Measurements from ENCODE around the gene CXCR4. TPM values are rescaled to one million over a fixed set of nuclear protein-coding genes. Genes with fewer than 3 reads are reported as not detected.

CXCR4 gene
- total RNA-seq, 2 donors from 2014 or later: 3.6 to 10.5 TPM

DNA sequence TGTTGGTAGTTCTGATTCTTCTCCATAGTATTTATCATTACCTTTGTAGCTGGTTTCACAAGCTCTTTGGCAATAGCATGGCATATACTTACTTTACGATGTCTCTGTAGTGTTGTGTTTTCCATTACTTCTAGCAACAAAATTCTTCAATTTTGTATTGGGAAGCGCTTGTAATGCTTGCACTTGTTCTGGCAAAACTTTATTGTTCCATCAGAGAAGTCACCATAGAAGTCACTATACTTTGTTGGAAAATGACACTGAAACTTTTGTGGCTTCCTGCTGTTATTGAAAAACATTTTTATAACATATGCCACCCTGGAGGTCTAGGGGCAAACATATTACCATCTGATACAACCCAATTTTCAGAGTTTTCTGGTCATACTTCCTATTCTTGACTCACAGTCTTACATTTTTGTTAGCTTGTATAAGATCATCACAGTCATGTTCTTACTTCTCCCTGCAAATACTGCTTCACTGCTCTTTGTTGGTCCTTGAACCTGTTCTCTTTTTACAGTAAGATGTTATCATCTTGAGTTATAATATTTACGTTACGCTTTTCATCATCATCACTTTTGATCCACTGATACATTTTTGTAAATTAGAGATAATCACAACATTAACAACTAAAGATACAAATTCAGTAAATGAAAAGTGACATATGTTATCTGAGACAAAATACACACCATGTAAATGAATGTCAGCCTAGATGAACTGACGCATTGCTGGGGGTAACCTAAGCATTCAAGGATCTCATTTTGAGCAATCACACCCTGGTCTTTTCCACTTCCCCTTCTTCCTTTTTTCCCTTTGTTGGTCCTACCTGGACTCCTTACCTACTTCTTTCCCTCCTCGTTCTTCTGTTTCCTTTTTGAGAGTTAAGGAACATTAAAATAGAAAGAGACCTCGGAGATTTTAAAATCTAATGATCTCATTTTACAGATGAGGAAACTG is 33.3 kb upstream of the CXCR4 start:
- Histone ChIP-seq H3K4me3 (no peak overlapping the region), H3K36me3 (no peaks in the 10 kb centered on the region), H3K9ac (ENCODE audit: low read depth in 2 of 2, low read length in 2 of 2) (no peak overlapping the region), H3K9me3 (no peaks in the 10 kb centered on the region), H3K27ac (no peak overlapping the region), H3K27me3 (no peaks in the 10 kb centered on the region), H3K4me1 (no peaks in the 10 kb centered on the region)
- TF ChIP-seq, protein P1, sequence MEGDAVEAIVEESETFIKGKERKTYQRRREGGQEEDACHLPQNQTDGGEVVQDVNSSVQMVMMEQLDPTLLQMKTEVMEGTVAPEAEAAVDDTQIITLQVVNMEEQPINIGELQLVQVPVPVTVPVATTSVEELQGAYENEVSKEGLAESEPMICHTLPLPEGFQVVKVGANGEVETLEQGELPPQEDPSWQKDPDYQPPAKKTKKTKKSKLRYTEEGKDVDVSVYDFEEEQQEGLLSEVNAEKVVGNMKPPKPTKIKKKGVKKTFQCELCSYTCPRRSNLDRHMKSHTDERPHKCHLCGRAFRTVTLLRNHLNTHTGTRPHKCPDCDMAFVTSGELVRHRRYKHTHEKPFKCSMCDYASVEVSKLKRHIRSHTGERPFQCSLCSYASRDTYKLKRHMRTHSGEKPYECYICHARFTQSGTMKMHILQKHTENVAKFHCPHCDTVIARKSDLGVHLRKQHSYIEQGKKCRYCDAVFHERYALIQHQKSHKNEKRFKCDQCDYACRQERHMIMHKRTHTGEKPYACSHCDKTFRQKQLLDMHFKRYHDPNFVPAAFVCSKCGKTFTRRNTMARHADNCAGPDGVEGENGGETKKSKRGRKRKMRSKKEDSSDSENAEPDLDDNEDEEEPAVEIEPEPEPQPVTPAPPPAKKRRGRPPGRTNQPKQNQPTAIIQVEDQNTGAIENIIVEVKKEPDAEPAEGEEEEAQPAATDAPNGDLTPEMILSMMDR (IDR thresholded peaks at IDR 0.05): no peak
- intact Hi-C loops (cut with DNase I): no loop called here
- DNase-seq: no peak

DNA sequence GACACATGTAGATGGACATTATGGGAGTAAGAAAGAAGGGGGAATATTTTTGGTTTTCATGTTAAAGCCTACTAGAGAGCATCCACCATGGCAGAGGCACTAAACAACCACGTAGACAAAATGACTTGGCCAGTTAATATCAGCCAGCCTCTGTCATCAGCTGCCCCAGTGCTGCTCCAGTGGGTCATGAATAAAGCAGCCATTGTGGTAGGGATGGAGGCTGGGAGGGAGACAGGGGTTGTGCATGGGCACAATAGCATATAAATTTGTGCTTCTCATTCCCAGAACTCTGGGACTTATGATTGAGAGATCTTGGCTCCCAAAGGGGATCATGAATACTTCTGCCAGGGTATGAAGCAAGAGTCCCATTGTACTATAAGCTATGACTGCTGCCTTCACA is 31.1 kb upstream of the CXCR4 start:
- intact Hi-C loops (cut with DNase I): no loop called here
- H3K9ac ChIP-seq (ENCODE audit: low read depth in 2 of 2, low read length in 2 of 2): no peak overlapping the region
- H3K27ac ChIP-seq: no peak overlapping the region
- DNase-seq: no peak
- no peaks in the 10 kb centered on the region for H3K36me3 ChIP-seq
- TF ChIP-seq, protein P1 (IDR thresholded peaks at IDR 0.05): no peak
- no peak overlapping the region for H3K4me3 ChIP-seq
- H3K27me3 ChIP-seq: no peaks in the 10 kb centered on the region
- no peaks in the 10 kb centered on the region for H3K4me1 ChIP-seq
- H3K9me3 ChIP-seq: no peaks in the 10 kb centered on the region

DNA sequence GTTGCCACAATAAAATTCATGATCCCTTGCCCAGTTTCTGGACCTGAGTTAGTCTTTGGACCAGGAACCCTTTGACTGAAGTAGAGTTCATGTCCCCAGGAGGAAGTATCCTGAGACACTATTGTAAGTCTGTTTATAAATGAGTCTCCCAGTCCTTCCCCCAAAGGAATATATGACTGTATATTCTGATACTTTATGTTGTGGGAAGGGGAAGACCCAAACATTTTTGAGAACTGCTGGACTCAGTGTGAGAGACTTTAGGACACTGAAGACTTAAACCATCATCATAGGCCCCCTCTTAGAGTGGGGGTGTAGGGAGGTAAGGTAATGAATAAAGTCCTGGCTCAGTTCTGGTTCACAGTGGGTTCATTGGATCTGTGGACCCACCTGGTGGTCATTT is 28.6 kb upstream of the CXCR4 start:
- Histone ChIP-seq H3K36me3 (no peaks in the 10 kb centered on the region), H3K4me3 (no peak overlapping the region), H3K27me3 (no peaks in the 10 kb centered on the region), H3K27ac (no peak overlapping the region), H3K9me3 (no peaks in the 10 kb centered on the region), H3K4me1 (no peaks in the 10 kb centered on the region), H3K9ac (ENCODE audit: low read depth in 2 of 2, low read length in 2 of 2) (no peak overlapping the region)
- no peak for DNase-seq
- intact Hi-C loops (cut with DNase I): no loop called here
- TF ChIP-seq, protein P1 (IDR thresholded peaks at IDR 0.05): no peak

GRCh38 chr2:136143603-136144451 is 25.9 kb upstream of the CXCR4 start:
- no peak overlapping the region for H3K9ac ChIP-seq (ENCODE audit: low read depth in 2 of 2, low read length in 2 of 2)
- no peak overlapping the region for H3K4me3 ChIP-seq
- TF ChIP-seq, protein P1 (IDR thresholded peaks at IDR 0.05): no peak
- H3K27me3 ChIP-seq: no peaks in the 10 kb centered on the region
- no peak for DNase-seq
- no peaks in the 10 kb centered on the region for H3K9me3 ChIP-seq
- intact Hi-C loops (cut with DNase I): no loop called here
- H3K36me3 ChIP-seq: no peaks in the 10 kb centered on the region
- no peak overlapping the region for H3K27ac ChIP-seq
- H3K4me1 ChIP-seq: no peaks in the 10 kb centered on the region

DNA sequence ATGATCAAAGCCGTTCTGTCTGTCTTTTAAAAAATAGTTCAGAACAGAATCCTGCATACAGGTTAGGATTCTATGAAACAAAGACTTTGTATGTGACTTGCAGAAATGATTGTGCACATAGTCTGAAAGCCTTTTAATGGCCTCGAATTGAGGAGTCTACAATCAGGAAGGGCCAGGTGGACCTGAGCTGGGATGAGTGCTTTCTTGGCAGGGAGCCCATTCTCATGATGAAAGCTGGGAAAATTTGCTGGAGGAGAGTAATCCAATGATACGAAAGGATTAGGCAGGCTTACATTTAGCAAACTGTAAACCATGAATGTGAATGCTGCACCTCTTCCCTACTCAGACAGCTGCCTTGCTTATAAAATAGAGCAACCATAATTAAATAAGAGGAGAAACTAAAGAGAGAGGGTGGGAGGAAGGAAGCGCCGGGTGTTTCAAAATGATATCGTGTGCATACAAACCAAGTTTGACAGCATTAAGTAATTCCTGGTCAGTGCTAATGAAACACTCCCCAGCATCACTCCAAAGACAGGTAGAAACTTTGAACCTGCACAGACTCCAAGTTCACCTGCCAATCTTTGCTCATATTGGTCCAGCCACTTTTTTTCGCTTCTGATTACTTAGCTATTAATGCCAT is 23.7 kb upstream of the CXCR4 start:
- no peaks in the 10 kb centered on the region for H3K36me3 ChIP-seq
- TF ChIP-seq, protein P1 (IDR thresholded peaks at IDR 0.05): no peak
- H3K4me1 ChIP-seq: no peaks in the 10 kb centered on the region
- intact Hi-C loops (cut with DNase I): no loop called here
- H3K4me3 ChIP-seq: no peak overlapping the region
- H3K9ac ChIP-seq (ENCODE audit: low read depth in 2 of 2, low read length in 2 of 2): no peak overlapping the region
- no peaks in the 10 kb centered on the region for H3K9me3 ChIP-seq
- H3K27ac ChIP-seq: no peak overlapping the region
- DNase-seq: no peak
- no peaks in the 10 kb centered on the region for H3K27me3 ChIP-seq

All from colonic mucosa (tissue), 4 donors.